B cell (primary cell): ENCODE results near the gene OR6N1. TPM values are rescaled to one million over a fixed set of nuclear protein-coding genes. Genes with fewer than 3 reads are reported as not detected.

Experiments used
- ATAC-seq: fragments of 200-7000 bp; cut with Tn5 transposase; one replicate; pipeline ENCODE4 v1.10.0; 2021; ENCODE audit warnings: low read depth, mild to moderate bottlenecking, moderate number of reproducible peaks, moderate library complexity
- CTCF ChIA-PET: fragments of 350-600 bp; sonication (Branson Sonifier 250); formaldehyde crosslinking; loops from one replicate; lab custom pipeline; 2021; ENCODE audit warnings: antibody characterized with exemption, inconsistent platforms; lab: Charles Lee
- POLR2A ChIA-PET: fragments of 350-600 bp; sonication (Branson Sonifier 250); formaldehyde crosslinking; loops from one replicate; lab custom pipeline; 2021; ENCODE audit warnings: antibody characterized with exemption; lab: Charles Lee
- DNase-seq: peaks from one replicate; pipeline ENCODE4 v3.0.0; 2013
- H2AFZ ChIP-seq: 2 replicates; pipeline ENCODE4 v1.6.1; 2012; ENCODE audit warnings: mild to moderate bottlenecking, low read depth, low read length; ENCODE audit not compliant: insufficient read depth, poor library complexity, severe bottlenecking
- H3K27ac ChIP-seq, 2 donors: 1 replicate in 1 of 2; 2 replicates in 1 of 2; pipeline ENCODE4 v1.5.1; 2012 to 2013; ENCODE audit warnings: low read length in 2 of 2, mild to moderate bottlenecking in 2 of 2, moderate library complexity in 1 of 2
- H3K27me3 ChIP-seq, 4 experiments: fragments of 200-600 bp in 1 of 4; sonication (generic) in 1 of 4; replicated peaks in 1 of 4; 1 replicate in 2 of 4; 2 replicates in 2 of 4; pipeline versions ENCODE4 v1.6.1 to v1.7.0; 2013 to 2016; ENCODE audit warnings: low read length in 3 of 4, mild to moderate bottlenecking in 2 of 4, mixed read lengths in 1 of 4, moderate library complexity in 1 of 4; ENCODE audit not compliant: insufficient read depth in 4 of 4, control insufficient read depth in 3 of 4; ENCODE audit errors: control extremely low read depth in 1 of 4
- H3K36me3 ChIP-seq, 2 experiments: replicated peaks in 1 of 2; 1 replicate in 1 of 2; 2 replicates in 1 of 2; pipeline versions ENCODE4 v1.6.1 to v1.7.1; 2013; ENCODE audit warnings: low read length in 1 of 2; ENCODE audit not compliant: insufficient read depth in 2 of 2, control insufficient read depth in 1 of 2; ENCODE audit errors: control extremely low read depth in 1 of 2, extremely low read depth in 1 of 2
- H3K4me1 ChIP-seq, 2 donors: fragments of 200-600 bp in 1 of 2; sonication (generic) in 1 of 2; 1 replicate in 1 of 2; 2 replicates in 1 of 2; pipeline versions ENCODE4 v1.5.1 to v1.6.1; 2013 to 2017; ENCODE audit warnings: low read length in 2 of 2; ENCODE audit not compliant: control insufficient read depth in 2 of 2, insufficient read depth in 2 of 2
- H3K4me2 ChIP-seq: replicated peaks from 2 replicates; pipeline ENCODE3; 2012; ENCODE audit warnings: mild to moderate bottlenecking, low read depth, low read length; ENCODE audit not compliant: poor library complexity, severe bottlenecking
- H3K4me3 ChIP-seq, 5 experiments: fragments of 200-600 bp in 1 of 5; sonication (generic) in 1 of 5; 1 replicate in 3 of 5; 2 replicates in 2 of 5; pipeline versions ENCODE4 v1.5.1 to v1.7.0; 2011 to 2016; ENCODE audit warnings: low read length in 4 of 5, mild to moderate bottlenecking in 4 of 5, low read depth in 2 of 5, control low read depth in 1 of 5, moderate library complexity in 1 of 5; ENCODE audit not compliant: insufficient read depth in 1 of 5; ENCODE audit errors: control extremely low read depth in 1 of 5, extremely low read depth in 1 of 5
- H3K79me2 ChIP-seq: fragments of 200-600 bp; sonication (generic); one replicate; pipeline ENCODE4 v1.6.0; 2016; ENCODE audit warnings: low read length; ENCODE audit not compliant: control insufficient read depth, insufficient read depth
- H3K9ac ChIP-seq: fragments of 200-600 bp; sonication (generic); 2 replicates; pipeline ENCODE4 v1.6.1; 2017; ENCODE audit warnings: mild to moderate bottlenecking, low read length, moderate library complexity
- H3K9me3 ChIP-seq, 3 donors: one replicate each; pipeline versions ENCODE4 v1.6.1 to v1.7.1; 2013; ENCODE audit warnings: low read length in 2 of 3; ENCODE audit not compliant: control insufficient read depth in 2 of 3, insufficient read depth in 1 of 3; ENCODE audit errors: control extremely low read depth in 1 of 3
- H4K20me1 ChIP-seq: 2 replicates; pipeline ENCODE4 v1.6.0; 2012; ENCODE audit warnings: mild to moderate bottlenecking, low read length; ENCODE audit not compliant: insufficient read depth, control insufficient read depth, poor library complexity, severe bottlenecking
- H3K27ac Mint-ChIP-seq: one replicate; pipeline ENCODE4 v1.8.0; 2021; ENCODE audit warnings: mixed read lengths
- H3K27me3 Mint-ChIP-seq: one replicate; pipeline ENCODE4 v1.8.0; 2021; ENCODE audit warnings: mixed read lengths
- H3K4me1 Mint-ChIP-seq: one replicate; pipeline ENCODE4 v1.8.0; 2021; ENCODE audit warnings: mixed read lengths
- H3K4me3 Mint-ChIP-seq: one replicate; pipeline ENCODE4 v1.8.0; 2021; ENCODE audit warnings: mixed read lengths
- H3K9me3 Mint-ChIP-seq: one replicate; pipeline ENCODE4 v1.8.0; 2022; ENCODE audit warnings: mixed read lengths; ENCODE audit not compliant: insufficient read depth
- EZH2 ChIP-seq: IDR thresholded peaks from 2 replicates; pipeline ENCODE4 v1.6.1; 2012; ENCODE audit warnings: borderline replicate concordance, low read depth, mild to moderate bottlenecking, moderate library complexity, low read length; ENCODE audit not compliant: insufficient read depth, poor library complexity, severe bottlenecking
- WGBS: methylation state at CpG from one replicate; pipeline ENCODE4 v1.1.5; 2013; ENCODE audit warnings: missing lambda C conversion rate; ENCODE audit not compliant: insufficient coverage; 5-methylcytosine and 5-hydroxymethylcytosine counted together
- intact Hi-C: fragments of 100-400 bp; cut with micrococcal nuclease; formaldehyde crosslinking; loops from one replicate; pipeline ENCODE4 v1.10.0; 2022
- polyA plus RNA-seq: library from polyadenylated mRNA; depleted of rRNA; stranded (reverse); fragments of >200 nt; gene quantifications from 2 replicates; pipeline ENCODE4 v1.2.3, GENCODE V29; 2012
- total RNA-seq, 2 donors: library from RNA; stranded (reverse); fragments of 120-200 nt in 1 of 2; gene quantifications; 1 replicate in 1 of 2; 2 replicates in 1 of 2; pipeline versions ENCODE4 v1.2.3 to v1.2.4, GENCODE V29; 2013 to 2022
- TF ChIP-seq, protein P1 (sequence below): fragments of 200-600 bp; IDR thresholded peaks from one replicate; pipeline ENCODE4 v1.8.0; 2022; ENCODE audit warnings: antibody characterized with exemption, mild to moderate bottlenecking

The OR6N1 gene
- total and polyA plus RNA-seq, 2 donors (not counting 1 experiment from before 2014, with no cell fraction given) = not detected

DNA sequence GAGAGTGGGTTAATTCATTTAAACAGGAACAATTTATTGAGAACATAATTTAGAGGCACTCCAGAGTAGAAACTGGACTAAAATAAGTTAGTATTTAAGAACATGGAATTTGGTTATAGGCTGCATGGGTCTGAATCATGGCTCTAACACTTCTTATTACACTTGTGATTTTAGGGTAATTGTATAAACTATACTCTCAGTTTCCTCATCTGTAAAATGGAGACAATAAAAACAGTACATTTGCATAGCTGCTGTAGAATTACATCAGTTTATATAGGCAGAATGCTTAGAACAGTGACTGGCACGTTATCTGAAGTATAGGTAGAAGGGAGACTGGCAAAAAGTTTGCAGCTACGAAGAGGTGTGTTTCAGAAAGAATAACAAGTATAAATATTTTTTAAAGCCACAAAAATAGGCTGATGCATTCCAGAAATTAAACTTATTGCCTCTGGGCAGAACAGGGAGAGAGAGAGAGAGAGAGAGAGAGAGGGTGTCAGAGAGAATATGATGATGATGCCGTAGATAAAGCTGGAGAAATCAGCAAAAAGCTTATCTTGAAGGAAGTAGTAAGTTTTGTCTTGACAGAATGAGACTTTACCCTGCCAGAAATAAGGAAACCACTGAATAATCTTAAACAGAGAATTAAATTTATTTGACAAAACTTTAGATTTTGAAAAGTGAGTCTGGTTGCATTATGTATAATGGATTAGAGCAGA is 43.3 kb downstream of the OR6N1 start:
- H3K36me3 ChIP-seq = no peaks in the 10 kb centered on the region
- DNase-seq = no peak
- Mint-ChIP-seq H3K27ac (no peak overlapping the region), H3K9me3 (no peaks in the 10 kb centered on the region), H3K27me3 (peaks cover 26% of the 10 kb centered on the region), H3K4me3 (no peak overlapping the region), H3K4me1 (no peaks in the 10 kb centered on the region)
- no peak overlapping the region for H3K9ac ChIP-seq
- ChIA-PET POLR2A (no interaction called here), CTCF (no interaction called here)
- intact Hi-C loops = no loop called here
- H3K27me3 ChIP-seq = peaks cover 0 to 10% (median 0%) of the 10 kb centered on the region in 4 experiments
- H3K4me1 ChIP-seq = no peaks in the 10 kb centered on the region
- H3K4me3 ChIP-seq = no peak overlapping the region
- no peak overlapping the region for H2AFZ ChIP-seq
- no peak overlapping the region for H3K4me2 ChIP-seq
- no peak for ATAC-seq
- TF ChIP-seq EZH2 = no peak
- TF ChIP-seq, protein P1, sequence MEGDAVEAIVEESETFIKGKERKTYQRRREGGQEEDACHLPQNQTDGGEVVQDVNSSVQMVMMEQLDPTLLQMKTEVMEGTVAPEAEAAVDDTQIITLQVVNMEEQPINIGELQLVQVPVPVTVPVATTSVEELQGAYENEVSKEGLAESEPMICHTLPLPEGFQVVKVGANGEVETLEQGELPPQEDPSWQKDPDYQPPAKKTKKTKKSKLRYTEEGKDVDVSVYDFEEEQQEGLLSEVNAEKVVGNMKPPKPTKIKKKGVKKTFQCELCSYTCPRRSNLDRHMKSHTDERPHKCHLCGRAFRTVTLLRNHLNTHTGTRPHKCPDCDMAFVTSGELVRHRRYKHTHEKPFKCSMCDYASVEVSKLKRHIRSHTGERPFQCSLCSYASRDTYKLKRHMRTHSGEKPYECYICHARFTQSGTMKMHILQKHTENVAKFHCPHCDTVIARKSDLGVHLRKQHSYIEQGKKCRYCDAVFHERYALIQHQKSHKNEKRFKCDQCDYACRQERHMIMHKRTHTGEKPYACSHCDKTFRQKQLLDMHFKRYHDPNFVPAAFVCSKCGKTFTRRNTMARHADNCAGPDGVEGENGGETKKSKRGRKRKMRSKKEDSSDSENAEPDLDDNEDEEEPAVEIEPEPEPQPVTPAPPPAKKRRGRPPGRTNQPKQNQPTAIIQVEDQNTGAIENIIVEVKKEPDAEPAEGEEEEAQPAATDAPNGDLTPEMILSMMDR = no peak
- no peaks in the 10 kb centered on the region for H3K79me2 ChIP-seq
- H3K9me3 ChIP-seq = no peaks in the 10 kb centered on the region
- no peak overlapping the region for H3K27ac ChIP-seq
- WGBS = no CpG with 5 or more reads among the region's 3 CpGs
- no peaks in the 10 kb centered on the region for H4K20me1 ChIP-seq

DNA sequence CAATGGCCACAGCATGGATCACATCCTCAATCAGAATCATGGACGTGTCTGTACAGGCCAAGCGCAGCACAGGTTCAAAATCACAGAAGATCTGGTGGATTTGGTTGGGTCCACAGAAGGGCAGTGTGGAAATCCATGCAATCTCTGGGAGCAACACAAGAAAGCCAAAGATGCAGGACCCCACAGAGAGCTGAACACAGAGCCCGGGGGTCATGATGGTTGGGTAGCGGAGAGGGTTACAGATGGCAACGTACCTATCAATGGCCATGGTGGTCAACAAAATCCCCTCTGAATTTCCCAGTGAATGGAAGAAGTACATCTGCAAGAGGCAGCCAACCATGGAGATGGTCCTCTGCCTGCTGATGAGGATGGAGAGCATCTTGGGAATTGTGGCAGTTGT is 47.6 kb downstream of the OR6N1 start:
- TF ChIP-seq, protein P1 = no peak
- TF ChIP-seq EZH2 = no peak
- Mint-ChIP-seq H3K27me3 (peaks cover 30% of the 10 kb centered on the region), H3K4me1 (no peaks in the 10 kb centered on the region), H3K4me3 (no peak overlapping the region), H3K9me3 (no peaks in the 10 kb centered on the region), H3K27ac (no peak overlapping the region)
- Histone ChIP-seq H4K20me1 (no peaks in the 10 kb centered on the region), H3K36me3 (no peaks in the 10 kb centered on the region), H3K9me3 (no peaks in the 10 kb centered on the region), H3K4me1 (no peaks in the 10 kb centered on the region), H3K27ac (no peak overlapping the region), H3K79me2 (no peaks in the 10 kb centered on the region), H2AFZ (no peak overlapping the region), H3K9ac (no peak overlapping the region), H3K27me3 (peaks cover 0 to 10% (median 0%) of the 10 kb centered on the region in 4 experiments), H3K4me3 (no peak overlapping the region), H3K4me2 (no peak overlapping the region)
- ChIA-PET CTCF (no interaction called here), POLR2A (no interaction called here)
- no peak for DNase-seq
- 98% methylated on average over 4 of the region's 5 CpGs for WGBS
- intact Hi-C loops = no loop called here
- ATAC-seq = no peak
